GM15510 (cell line): ENCODE results near the gene MYO1A.

ENCODE experiments used
- POLR2A ChIP-seq: IDR thresholded peaks from 3 replicates; pipeline ENCODE4 v1.6.1; 2011; ENCODE audit warnings: borderline replicate concordance; ENCODE audit not compliant: insufficient read length; ENCODE audit errors: extremely low read depth

The MYO1A gene

DNA sequence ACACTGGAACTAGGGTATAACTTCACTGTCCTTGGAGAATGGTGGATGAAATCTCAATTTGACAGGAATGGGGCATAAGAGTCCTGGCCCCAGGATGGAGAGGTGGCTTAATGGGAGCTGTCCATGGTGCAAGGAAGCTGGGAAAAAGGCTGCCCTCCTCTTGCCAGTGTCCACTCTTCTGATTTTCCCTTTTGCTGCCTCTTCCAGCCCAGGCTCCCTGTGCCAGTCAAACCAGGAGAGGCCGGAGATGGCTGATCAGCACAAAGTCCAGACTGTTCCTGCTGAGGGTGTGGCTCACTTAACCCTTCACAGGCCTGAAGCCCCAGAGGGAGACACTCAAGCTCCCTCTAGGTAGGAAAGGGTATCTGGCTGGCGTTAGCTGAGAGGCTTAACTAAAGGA lies at the start of gene MYO1A:
Gene MYO1A, minus strand, starts transcription at position 240 of the 400 bp plus-strand sequence. CDS start 1,806 bp downstream, outside the sequence.
- no peak for TF ChIP-seq POLR2A

- no peak for TF ChIP-seq POLR2A
Observed at GRCh38 chr12:57099047-57099714, 49.3 kb upstream of the MYO1A start.

DNA sequence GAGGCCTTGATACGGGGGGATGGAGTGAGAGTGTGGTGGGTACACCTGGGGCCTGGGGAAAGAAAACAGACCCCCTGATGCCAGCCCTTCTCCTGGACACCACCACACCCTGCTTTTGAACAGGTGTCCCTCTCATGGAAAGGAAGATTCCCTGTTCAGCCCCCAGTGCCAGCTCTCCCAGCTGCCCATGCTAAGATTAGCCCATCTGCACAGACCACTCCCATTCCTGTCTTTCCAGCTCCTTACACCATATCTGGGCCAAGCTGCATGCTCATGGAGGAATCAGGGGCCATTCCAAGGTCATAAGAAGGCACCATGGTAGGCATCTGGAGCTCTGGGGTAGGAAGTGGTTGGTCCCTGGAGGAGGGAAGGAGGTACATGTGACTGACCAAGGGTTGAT lies 48.6 kb upstream of the MYO1A start:
- no peak for TF ChIP-seq POLR2A

- no peak for TF ChIP-seq POLR2A
Observed at GRCh38 chr12:57097554-57097835, 47.6 kb upstream of the MYO1A start.

- TF ChIP-seq POLR2A = no peak
Observed at GRCh38 chr12:57096748-57097553, 47.0 kb upstream of the MYO1A start.

GRCh38 chr12:57096099-57096572 lies 46.2 kb upstream of the MYO1A start:
- TF ChIP-seq POLR2A = no peak

- TF ChIP-seq POLR2A = peak; percentile 20
Observed at GRCh38 chr12:57095440-57095839, 45.5 kb upstream of the MYO1A start.

DNA sequence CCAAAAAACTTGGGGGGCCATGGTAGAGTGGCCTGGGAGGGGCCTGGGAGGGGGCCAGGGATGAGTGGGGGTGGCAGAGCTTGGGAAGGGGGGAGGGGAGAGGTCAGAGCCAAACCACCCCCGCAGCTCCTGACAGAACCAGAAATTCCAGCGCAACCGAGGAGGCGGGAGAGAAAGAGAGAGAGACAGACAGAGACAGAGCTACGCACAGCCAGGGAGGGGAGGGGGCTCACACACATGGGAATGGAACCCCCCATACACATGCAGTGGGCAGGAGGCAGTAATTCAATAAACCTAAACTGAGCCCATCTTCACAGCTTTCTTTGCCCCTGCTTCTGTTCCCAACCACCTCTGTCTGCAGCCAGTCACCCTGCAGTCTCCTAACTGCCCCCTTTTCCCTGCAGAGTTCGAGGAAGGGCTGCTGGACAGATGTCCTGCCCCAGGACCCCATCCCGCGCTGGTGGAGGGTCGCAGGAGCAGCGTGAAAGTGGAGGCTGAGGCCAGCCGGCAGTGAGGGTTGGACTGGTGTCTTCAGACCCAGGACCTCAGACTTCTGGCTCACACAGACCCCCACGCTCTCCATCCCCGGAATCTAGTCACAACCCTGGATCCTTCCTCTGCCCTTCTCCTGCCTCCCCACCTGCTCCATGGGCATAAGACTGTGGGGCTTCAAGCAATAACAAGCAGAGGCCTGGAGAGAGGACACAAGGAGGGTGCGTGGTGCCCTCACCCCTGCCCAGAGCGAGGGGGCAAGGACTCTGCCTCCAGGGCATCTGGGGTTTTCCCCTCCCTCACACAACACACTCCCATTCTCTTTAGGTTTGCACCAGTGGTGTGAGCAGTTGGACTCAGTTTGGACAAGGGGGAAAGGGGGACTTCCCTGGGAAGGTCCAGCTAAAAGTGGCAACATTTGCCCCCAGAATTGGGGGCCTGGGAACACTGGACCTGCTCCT lies 44.6 kb upstream of the MYO1A start:
- no peak for TF ChIP-seq POLR2A

GRCh38 chr12:57093415-57094207 lies 43.7 kb upstream of the MYO1A start:
- TF ChIP-seq POLR2A = peak; percentile 53

- no peak for TF ChIP-seq POLR2A
Observed at GRCh38 chr12:57092876-57093414, 43.0 kb upstream of the MYO1A start.

GRCh38 chr12:57092529-57092862 lies 42.6 kb upstream of the MYO1A start:
- TF ChIP-seq POLR2A = no peak

DNA sequence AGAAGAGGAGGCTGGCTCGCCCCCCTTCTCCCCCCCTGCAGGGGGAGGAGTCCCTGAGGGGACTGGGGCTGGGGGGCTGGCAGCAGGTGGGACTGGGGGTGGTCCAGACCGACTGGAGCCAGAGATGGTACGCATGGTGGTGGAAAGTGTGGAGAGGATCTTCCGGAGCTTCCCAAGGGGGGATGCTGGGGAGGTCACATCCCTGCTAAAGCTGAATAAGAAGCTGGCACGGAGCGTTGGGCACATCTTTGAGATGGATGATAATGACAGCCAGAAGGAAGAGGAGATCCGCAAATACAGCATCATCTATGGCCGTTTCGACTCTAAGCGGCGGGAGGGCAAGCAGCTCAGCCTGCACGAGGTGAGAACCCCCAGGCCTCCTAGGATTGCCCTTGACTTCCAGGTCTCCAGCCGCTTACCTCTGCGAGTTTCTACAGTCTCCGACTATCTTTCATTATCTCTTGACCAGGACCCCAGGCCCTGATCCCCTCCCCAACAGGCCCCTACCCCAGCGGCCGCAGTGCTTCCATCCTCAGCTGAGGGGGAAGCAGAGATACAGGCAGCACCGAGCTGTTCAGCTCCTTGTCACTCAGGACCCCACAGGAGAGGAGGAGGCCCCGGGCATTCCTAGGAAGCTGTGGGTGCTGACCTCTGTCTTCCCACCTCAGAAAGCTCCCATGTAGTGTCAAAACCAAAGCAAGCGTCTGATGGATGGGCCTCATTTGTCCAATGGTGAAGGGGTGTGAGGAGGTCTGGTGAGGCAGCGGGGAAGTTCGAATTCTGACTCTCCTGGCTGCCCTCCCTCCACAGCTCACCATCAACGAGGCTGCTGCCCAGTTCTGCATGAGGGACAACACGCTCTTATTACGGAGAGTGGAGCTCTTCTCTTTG lies 42.0 kb upstream of the MYO1A start:
- TF ChIP-seq POLR2A = no peak
